GM19455 (cell line): Measurements from ENCODE around the gene PADI2.
"Not testable (repeated sequence)": the region's sequence is repeated elsewhere in the genome, so short reads cannot be mapped to it uniquely, and the experiment has no call there.

ENCODE experiments used
- ATAC-seq: cut with Tn5 transposase; IDR thresholded peaks from one replicate; pipeline ENCODE4 v1.9.1; 2021; ENCODE audit not compliant: unreplicated experiment

The PADI2 gene

DNA sequence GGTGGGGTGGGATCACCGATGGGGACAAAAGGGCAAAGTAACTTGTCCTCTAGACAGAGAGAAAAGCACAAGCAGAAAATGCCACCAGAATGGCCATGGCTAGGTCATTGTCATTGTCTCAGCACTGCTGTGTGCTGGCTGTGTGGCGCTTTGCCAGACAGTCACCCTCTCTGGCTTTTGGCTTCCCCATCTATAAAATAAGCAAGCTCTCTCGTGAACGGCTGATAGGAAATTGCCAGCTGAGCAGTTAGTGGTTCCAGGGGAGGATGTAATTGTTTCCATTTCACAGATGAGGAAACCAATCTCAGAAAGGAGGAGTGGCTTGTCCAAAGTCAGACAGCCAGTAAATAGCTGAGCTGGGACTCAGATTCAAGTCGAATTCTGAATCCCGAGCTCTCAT, 32.5 kb downstream of the PADI2 start:
- ATAC-seq: no peak

- no peak for ATAC-seq
Measured at GRCh38 chr1:17084787-17085186, 34.5 kb downstream of the PADI2 start.

GRCh38 chr1:17082761-17083160, 36.5 kb downstream of the PADI2 start:
- ATAC-seq: no peak

DNA sequence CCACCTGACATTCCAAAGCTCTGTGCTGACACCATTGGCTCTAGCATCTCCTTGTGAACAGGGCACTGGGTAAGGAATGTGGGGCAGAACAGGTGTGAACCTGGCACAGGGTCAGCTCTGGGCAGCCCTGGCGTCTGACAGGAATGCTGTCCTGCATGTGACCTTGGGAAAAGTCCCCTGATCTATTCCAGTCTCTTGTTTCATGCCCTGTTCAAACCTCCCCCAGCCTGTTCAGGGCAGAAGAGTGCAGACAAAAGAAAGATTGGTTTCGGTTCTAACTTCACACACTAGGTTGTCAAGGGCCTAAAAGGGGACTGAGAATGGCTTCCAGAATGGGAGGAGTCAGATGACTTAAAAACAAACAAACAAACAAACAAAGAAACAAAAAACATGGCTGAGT, 37.8 kb downstream of the PADI2 start:
- ATAC-seq: no peak

DNA sequence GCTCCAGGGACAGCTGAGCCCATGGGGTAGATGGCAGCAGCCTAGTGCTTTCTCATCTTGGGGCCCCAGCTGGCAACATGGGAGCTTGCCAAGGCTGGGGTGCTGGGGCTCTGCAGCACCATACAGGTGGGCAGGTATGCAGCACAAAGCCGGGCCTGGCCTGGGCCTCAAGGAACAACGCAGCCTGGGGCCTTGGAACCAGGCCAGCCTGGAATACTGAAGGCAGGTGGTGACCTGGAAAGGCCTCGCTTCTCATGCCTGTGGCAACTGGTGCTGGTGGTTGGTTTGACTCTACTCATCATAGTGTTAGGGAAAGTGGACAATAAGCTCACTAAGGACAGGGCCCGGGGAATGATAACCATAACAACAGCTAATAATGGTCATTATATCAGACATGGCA, 38.4 kb downstream of the PADI2 start:
- no peak for ATAC-seq

GRCh38 chr1:17080085-17080759, 39.0 kb downstream of the PADI2 start:
- ATAC-seq: no peak

DNA sequence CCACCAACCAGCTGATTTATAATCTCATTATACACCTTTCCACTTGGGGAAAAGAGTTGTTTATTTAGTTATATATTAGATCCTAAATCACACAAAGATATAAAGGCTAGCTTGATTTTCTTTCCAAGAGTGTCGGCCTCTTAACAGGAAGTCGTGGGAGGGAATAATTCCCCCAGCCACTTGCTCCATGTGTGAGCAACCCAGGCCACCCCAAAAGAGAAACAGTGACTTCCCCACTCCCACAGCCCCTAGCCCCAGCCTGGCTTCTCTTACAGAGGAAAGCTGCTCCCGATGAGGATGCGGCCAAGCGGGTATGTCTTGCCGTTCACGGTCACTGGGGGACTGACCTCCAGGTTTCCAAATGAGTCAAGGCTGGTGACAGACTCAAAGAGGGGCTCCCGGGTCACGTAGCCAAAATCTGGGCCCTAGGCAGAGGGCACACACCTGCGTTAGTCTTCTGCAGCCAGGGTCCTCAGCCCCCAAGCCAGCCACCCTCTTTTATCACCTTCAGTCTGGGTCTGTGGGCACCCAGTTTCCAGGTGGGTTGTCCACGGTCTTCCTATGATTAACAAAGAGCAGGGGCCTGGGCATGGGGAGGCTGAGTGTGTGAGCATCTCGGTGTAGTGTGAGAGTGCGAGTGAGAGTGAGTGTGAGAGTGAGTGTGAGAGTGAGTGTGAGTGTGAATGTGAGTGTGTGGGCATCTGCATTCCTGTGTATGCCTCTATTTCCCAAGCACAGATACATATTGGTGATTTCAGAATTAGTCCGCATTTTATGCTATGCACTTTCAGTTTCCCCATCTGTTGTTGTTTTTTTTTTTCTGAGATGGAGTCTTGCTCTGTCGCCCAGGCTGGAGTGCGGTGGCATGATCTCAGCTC, 40.0 kb downstream of the PADI2 start:
- no peak for ATAC-seq

DNA sequence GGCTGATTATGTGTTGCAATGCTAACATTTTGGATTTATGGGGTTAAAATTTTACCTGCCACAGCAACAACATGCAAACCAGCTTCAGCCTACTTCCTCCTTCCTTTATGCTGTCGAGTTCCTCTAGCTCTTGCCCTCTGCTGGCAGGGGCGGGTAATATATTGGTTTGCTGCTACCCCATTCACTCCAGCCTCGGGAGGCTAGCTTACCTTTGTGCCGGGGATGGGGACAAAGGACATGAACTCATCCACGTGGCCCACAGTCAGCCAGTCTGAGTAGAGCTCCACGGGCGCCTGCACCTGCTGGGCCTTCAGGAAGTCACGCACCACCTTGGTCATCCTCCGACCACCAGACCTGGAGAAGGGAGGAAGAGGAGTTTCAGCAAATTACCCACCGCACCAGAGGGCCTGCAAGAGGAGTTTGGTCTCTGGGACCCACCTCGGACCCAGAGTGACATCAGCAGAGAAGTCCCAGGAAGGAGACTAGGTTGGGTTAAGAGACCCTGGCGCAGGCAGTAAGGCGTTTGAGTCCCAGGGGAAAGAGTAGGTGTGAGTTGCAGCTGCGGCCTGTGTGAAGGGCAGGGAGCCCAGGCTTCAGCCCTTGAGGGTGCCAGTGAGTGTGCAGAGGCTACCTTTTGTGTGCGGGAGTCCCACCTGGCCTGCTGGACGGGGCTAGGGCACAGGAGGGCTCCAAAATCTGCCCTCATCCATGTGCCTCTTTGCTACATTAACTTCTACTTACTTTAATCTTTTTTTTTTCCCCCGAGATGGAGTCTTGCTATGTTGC, 43.6 kb downstream of the PADI2 start:
- no peak for ATAC-seq

GRCh38 chr1:17071794-17072193, 47.5 kb downstream of the PADI2 start:
- ATAC-seq: no peak

DNA sequence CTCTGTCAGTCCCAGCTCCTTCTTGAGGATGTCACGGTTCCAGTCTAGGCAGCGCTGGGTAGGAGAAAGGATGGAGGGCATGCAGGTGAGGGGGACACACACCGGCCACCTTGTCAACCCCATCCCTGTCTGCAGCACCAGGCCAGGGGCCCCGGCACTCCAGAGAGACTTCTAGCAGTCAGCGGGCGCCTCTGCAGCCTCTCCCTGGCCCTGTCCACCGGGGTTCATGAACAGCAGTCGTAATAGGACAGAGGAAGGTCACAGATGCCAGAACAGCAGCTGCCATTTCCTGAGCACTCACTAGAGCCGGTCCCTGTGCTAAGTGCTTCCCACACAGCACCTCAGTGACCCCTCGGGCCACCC, 49.1 kb downstream of the PADI2 start:
- ATAC-seq: no peak

- ATAC-seq: no peak
Measured at GRCh38 chr1:17069452-17070162, 49.6 kb downstream of the PADI2 start.

DNA sequence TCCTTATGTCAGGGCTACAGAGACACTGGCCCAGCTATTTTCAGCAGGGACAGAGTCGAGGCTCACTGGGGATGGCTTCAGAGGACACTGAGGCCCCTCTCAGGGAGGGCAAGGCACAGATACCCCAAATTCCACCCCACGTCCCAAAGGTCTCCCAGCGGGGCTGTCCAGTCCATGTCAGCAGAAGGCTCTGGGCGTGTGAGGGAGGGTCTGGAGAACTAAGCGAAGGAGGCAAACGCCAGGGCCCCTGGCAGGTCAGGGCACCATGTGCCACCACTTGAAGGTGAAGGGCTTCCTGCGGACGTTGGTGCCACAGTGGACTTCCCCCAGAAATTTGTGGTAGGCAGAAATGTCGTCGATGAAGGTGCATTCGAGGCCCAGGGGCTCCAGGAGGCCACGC, 50.5 kb downstream of the PADI2 start:
- ATAC-seq: no peak

DNA sequence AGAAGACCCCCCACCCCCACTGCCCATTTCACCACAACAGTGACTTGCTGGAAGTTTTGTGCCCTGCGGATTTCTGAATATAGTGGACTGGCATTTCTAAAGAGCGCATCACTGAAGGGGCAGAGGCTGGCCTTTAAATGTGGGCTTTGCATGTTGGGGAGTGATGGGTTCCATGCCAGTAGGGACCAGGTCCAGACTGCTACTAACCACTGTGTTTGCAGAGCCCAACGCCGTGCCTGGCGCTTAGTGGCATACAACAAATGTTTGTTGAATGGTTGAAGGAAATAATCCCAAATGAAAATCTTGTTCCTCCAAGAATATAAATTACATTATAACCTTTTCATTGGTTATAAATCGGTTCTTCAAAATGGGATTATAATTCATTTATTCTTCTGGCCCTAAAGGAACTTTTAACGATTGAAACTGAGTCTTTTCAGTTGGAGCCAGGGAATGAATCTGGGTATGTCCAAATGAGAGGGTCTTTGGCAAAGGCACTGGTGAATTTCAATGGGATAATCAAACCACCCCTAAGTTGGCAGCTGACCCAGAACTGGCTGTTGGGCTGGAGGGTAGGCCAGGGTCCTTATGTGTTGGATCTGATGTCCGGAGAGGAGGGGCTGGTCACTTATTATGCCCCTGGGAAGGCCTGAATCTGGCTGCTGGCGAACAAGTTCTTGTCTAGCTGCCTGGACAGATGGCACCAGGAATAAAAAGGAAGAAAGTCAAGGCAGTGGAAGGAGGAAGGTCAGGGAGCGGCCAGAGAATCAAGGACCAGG, 51.6 kb downstream of the PADI2 start:
- ATAC-seq: no peak

- ATAC-seq: no peak
Measured at GRCh38 chr1:17067069-17067426, 52.2 kb downstream of the PADI2 start.

- ATAC-seq: no peak
Measured at GRCh38 chr1:17066361-17067068, 52.7 kb downstream of the PADI2 start.

GRCh38 chr1:17065666-17066065, 53.6 kb downstream of the PADI2 start:
- ATAC-seq: no peak

DNA sequence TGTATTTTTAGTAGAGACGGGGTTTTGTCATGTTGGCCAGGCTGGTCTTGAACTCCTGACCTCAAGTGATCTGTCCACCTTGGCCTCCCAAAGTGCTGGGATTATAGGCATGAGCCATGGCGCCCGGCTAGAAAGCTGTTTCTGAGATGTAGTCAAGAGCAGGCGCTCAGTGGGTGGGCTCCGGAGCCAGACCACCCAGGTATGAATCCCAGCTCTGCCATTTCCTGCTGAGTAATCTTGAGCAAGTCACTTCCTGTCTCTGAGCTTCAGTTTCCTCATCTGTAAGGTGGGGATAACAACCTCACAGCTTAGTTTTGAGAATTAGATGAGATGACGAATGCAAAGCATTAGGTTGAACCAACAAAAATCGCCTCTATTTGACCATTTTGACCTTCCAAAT, 56.5 kb downstream of the PADI2 start:
- not testable (repeated sequence) for ATAC-seq

GRCh38 chr1:17061892-17062291, 57.4 kb downstream of the PADI2 start:
- ATAC-seq: no peak

GRCh38 chr1:17061486-17061885, 57.8 kb downstream of the PADI2 start:
- ATAC-seq: no peak

GRCh38 chr1:17060306-17060749, 58.9 kb downstream of the PADI2 start:
- no peak for ATAC-seq
